Activated CD4-positive, alpha-beta T cell treated with anti-CD3 and anti-CD28 coated beads for 36 hours (primary cell): ENCODE measurements around the gene CNNM3. TPM values are rescaled to one million over a fixed set of nuclear protein-coding genes. Genes with fewer than 3 reads are reported as not detected.

Experiments
- ATAC-seq: fragments of 200-7000 bp; cut with Tn5 transposase; one replicate; pipeline ENCODE4 v1.10.0; 2021; ENCODE audit warnings: mild to moderate bottlenecking, moderate library complexity
- CTCF ChIA-PET: fragments of 350-600 bp; sonication (Branson Sonifier 250); formaldehyde crosslinking; loops from one replicate; lab custom pipeline; 2021; ENCODE audit warnings: antibody characterized with exemption; lab: Charles Lee
- POLR2A ChIA-PET: fragments of 350-600 bp; sonication (Branson Sonifier 250); formaldehyde crosslinking; loops from one replicate; lab custom pipeline; 2021; ENCODE audit warnings: antibody characterized with exemption, inconsistent platforms; lab: Charles Lee
- DNase-seq: peaks from one replicate; pipeline ENCODE4 v3.0.0-alpha.2; 2020
- H3K27ac Mint-ChIP-seq: one replicate; pipeline ENCODE4 v1.8.0; 2021; ENCODE audit warnings: mixed read lengths
- H3K27me3 Mint-ChIP-seq: one replicate; pipeline ENCODE4 v1.8.0; 2021; ENCODE audit warnings: mixed read lengths
- H3K36me3 Mint-ChIP-seq: one replicate; pipeline ENCODE4 v1.8.0; 2021; ENCODE audit warnings: low read depth, mixed read lengths
- H3K4me1 Mint-ChIP-seq: one replicate; pipeline ENCODE4 v1.8.0; 2021; ENCODE audit warnings: mixed read lengths
- H3K4me3 Mint-ChIP-seq: one replicate; pipeline ENCODE4 v1.8.0; 2021; ENCODE audit warnings: mild to moderate bottlenecking, moderate library complexity, mixed read lengths
- H3K9me3 Mint-ChIP-seq: one replicate; pipeline ENCODE4 v1.8.0; 2021; ENCODE audit warnings: low read depth, mixed read lengths
- intact Hi-C, 2 experiments: fragments of 100-400 bp; cut with DNase I in 1 of 2; cut with micrococcal nuclease in 1 of 2; formaldehyde crosslinking; loops; one replicate each; pipeline versions ENCODE4 v1.14.2 to v1.15.1; 2022 to 2024; cut with DNase I, micrococcal nuclease
- total RNA-seq, 2 experiments: library from RNA; stranded (reverse); gene quantifications; one replicate each; pipeline ENCODE4 v1.2.3, GENCODE V29; 2021

Gene CNNM3
- 10 to 100 TPM; 19.2 to 31.2 TPM for total RNA-seq

DNA sequence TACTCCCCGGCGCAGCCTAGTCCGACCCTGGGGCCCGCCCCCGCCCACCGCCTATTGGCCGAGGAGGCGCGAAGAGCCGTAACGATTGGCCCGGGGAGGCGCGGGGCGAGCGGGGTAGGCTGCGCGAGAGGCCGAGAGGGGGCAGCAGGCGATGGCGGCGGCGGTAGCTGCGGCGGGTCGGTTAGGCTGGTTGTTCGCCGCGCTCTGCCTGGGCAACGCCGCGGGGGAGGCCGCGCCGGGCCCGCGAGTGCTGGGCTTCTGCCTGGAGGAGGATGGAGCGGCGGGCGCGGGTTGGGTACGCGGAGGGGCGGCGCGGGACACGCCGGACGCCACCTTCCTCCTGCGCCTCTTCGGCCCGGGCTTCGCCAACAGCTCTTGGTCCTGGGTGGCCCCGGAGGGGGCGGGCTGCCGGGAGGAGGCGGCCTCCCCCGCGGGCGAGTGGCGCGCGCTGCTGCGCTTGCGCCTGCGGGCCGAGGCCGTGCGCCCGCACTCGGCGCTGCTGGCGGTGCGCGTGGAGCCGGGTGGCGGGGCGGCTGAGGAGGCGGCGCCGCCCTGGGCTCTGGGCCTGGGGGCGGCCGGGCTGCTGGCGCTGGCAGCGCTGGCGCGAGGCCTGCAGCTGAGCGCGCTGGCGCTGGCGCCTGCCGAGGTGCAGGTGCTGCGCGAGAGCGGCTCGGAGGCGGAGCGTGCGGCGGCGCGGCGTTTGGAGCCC is at the start of gene CNNM3:
CNNM3 (plus strand) TSS at position 142 of the 709 bp plus-strand sequence; CDS start at position 152, 10 bp downstream.
- ChIA-PET CTCF (interaction anchor here (0.8 to 1.9 kb wide), 12 partner anchors 9 to 166 kb away, joined by 3 to 7 read pairs (median 4); partner anchors contain the start of genes ANKRD39 and CNNM4), POLR2A (interaction anchor here (0.8 to 1.7 kb wide), 3 partner anchors 16 to 53 kb away, joined by 3 to 5 read pairs (median 4); partner anchors contain the start of gene ANKRD39)
- intact Hi-C loops: loop anchor here (1.0 to 5.0 kb wide), 19 partner anchors 13 to 824 kb away; partner anchors contain the start of genes CNNM4 (in 2 of the 2), KANSL3 (in 2 of the 2), ANKRD36 (in 1 of the 2) and ANKRD36C (in 1 of the 2)
- Mint-ChIP-seq H3K36me3 (peaks cover 16% of the 10 kb centered on the region), H3K27ac (peak within 1 kb of the TSS; percentile 56), H3K27me3 (no peaks in the 10 kb centered on the region), H3K9me3 (no peaks in the 10 kb centered on the region), H3K4me3 (peak within 1 kb of the TSS; percentile 81), H3K4me1 (peaks cover 46% of the 10 kb centered on the region)
- ATAC-seq (peak; percentile 93), DNase-seq (peak; percentile 97)

DNA sequence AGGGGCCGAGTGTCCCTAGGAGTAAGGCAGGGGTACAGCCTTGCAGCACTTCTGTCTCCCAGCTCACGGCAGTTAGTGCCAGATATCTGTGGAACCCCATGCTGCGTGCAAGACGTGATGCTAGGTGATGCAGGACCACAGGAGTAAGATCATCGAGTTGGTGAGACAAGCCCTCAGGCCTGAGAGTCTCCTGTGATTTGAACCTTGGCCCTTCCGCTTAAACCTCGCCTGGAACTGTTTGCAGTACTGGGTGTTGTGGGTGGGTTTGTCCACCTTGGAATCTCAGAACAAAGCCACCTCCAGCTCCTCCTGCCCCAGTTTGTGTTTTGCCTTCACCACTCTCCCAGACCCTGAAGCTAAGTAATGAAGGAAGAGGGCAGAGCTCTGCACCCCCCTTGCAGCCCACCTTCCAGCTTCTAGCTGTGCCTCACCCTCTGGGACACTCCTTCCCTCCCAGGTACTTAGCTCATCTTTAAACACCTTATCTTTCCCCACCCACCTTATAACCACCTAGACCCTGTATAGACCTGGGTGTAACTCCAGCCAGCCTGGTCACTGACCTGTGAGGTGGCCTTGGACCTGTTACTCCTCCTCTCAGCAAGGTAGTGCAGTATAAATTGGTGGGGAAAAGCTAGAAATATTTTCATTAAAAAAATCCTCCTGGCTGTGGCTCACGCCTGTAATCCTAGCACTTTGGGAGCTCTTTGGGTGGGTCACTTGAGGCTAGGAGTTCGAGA is 48.8 kb upstream of the CNNM3 start:
- Mint-ChIP-seq H3K36me3 (peaks cover 1% of the 10 kb centered on the region), H3K4me3 (no peak overlapping the region), H3K4me1 (peaks cover 29% of the 10 kb centered on the region), H3K27me3 (no peaks in the 10 kb centered on the region), H3K9me3 (no peaks in the 10 kb centered on the region), H3K27ac (no peak overlapping the region)
- ChIA-PET CTCF (interaction anchor here (0.6 to 1.1 kb wide), 5 partner anchors 9 to 176 kb away, joined by 3 to 6 read pairs (median 3); no protein-coding TSS in a partner anchor), POLR2A (interaction anchor here (0.6 kb wide), 1 partner anchor 133 kb away, joined by 3 read pairs; no protein-coding TSS in a partner anchor)
- intact Hi-C loops: no loop called here
- no peak for DNase-seq
- ATAC-seq: no peak

DNA sequence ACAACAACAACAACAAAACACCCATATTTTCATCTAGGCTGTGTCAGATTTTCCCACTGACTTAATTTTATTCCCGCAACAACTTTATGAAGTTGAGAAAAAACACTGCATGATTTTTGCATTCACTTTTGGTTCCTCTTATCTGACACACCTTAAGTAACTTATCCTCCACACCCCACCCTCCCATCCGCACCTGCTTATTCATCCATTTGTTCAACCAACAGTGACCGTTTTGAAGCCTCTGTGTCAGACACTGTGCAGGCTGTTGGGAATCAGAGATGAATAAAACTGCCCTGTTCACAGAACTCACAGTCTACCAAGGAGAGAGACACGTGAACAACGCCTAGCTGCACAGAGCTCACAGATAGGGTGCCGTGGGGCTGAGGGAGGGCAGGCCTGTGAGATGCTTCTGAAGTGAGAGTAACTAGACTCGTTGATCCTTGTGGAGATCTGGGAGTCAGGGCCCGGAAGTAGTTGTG is 47.9 kb upstream of the CNNM3 start:
- ChIA-PET POLR2A (no interaction called here), CTCF (interaction anchor here (0.6 to 0.9 kb wide), 2 partner anchors 10 to 11 kb away, joined by 3 read pairs; no protein-coding TSS in a partner anchor)
- intact Hi-C loops: no loop called here
- H3K36me3 Mint-ChIP-seq: peaks cover 2% of the 10 kb centered on the region
- H3K9me3 Mint-ChIP-seq: no peaks in the 10 kb centered on the region
- DNase-seq: no peak
- no peak overlapping the region for H3K27ac Mint-ChIP-seq
- no peak for ATAC-seq
- no peak overlapping the region for H3K4me3 Mint-ChIP-seq
- H3K4me1 Mint-ChIP-seq: peaks cover 29% of the 10 kb centered on the region
- H3K27me3 Mint-ChIP-seq: no peaks in the 10 kb centered on the region

DNA sequence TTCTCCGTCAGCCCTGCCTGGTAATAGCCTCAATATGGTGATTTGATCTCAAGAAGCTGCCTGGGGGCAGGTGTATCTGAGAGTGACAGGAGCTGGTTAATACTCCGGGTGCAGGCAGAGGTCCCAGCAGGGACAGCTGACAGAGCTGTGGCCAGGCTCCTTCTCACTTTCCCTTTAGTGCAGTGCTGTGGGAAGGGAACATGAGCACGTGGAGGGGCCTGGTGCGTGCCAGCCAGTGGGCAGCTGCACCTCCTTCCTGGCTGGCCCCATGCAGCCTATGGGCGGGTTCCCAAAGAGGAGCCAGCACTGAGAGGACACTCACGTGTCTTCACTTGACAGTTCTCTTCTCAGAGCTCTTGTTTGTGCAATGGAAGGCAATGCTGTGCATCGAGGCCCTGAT is 46.3 kb upstream of the CNNM3 start:
- no peaks in the 10 kb centered on the region for H3K9me3 Mint-ChIP-seq
- H3K4me3 Mint-ChIP-seq: no peak overlapping the region
- ATAC-seq (no peak), DNase-seq (no peak)
- ChIA-PET POLR2A (interaction anchor here (0.6 kb wide), 1 partner anchor 449 kb away, joined by 3 read pairs; no protein-coding TSS in a partner anchor), CTCF (interaction anchor here (0.7 kb wide), 1 partner anchor 167 kb away, joined by 3 read pairs; no protein-coding TSS in a partner anchor)
- no peaks in the 10 kb centered on the region for H3K27me3 Mint-ChIP-seq
- intact Hi-C loops: no loop called here
- peaks cover 28% of the 10 kb centered on the region for H3K4me1 Mint-ChIP-seq
- no peak overlapping the region for H3K27ac Mint-ChIP-seq
- peaks cover 2% of the 10 kb centered on the region for H3K36me3 Mint-ChIP-seq

DNA sequence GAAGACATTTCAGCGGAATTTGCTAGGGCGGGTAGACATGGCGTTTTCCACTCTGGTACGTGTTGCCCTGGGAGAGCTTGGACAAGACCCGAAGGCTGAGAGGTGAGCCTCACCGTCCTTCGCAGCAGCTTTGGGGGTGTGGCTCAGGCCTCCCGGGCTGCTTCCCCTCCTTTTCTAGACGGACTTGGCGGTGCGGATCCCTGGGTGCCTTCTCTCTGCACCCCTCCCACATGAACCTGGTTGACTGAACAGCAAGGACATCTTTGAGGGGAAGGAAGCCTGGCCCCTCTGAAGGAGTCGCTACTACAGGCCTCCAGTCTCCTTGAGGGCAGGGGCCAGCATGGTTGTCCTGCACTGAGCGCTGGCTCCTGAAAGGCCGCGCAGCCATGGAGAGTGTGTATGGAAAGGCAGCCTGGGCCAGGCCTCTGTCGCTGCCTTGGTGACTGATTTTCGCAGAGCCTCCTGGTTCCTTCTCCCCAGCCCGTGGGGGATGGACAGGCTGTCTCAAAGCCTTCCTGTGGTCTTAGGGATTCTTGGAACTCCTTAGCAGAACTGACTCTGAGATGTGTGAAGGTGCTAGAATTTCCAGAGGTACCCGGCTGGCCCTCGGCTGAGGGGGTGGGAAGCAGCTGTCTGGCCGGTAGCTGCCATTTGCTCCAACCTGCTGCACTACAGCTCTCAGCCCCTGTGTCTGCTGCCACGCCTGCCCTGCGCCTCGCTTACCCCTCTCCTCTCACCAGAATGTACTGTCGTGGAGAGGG is 45.4 kb upstream of the CNNM3 start:
- ChIA-PET CTCF (interaction anchor here (0.7 kb wide), 2 partner anchors 171 to 377 kb away, joined by 3 read pairs; no protein-coding TSS in a partner anchor), POLR2A (no interaction called here)
- DNase-seq: no peak
- Mint-ChIP-seq H3K4me3 (no peak overlapping the region), H3K36me3 (peaks cover 2% of the 10 kb centered on the region), H3K4me1 (peaks cover 28% of the 10 kb centered on the region), H3K27me3 (no peaks in the 10 kb centered on the region), H3K9me3 (no peaks in the 10 kb centered on the region), H3K27ac (no peak overlapping the region)
- ATAC-seq: no peak
- intact Hi-C loops: no loop called here

DNA sequence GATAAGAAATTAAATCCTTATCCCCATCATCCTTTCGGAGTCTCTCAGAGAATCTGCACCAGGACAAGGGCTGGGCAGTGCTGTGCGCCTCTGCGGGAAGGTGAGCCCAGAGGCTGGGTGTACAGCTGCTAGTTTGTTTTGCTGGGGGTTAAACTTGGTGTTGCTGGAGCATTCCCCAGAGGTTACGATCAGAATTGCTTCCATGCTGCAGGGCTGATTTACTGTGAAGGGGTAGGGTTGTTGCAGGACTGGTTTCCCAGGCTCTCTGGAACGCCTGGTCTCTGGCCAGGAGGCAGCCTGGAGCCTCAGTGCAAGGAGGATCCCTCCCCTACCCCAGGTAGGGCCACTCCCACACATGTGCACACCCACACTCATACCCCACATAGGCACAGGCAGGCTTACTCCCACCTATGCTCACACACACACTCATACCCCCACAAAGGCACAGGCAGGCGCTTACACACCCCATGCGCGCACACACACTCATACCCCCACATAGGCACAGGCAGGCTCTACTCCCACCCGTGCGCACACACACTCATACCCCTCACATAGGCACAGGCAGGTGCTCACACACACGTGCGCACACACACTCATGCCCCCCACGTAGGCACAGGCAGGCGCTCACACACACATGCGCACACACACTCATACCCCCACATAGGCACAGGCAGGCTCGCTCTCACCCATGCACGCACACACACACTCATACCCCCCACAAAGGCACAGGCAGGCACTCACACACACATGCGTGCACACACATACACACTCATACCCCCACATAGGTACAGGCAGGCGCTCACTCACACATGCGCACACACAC is 44.1 kb upstream of the CNNM3 start:
- CTCF ChIA-PET: no interaction called here
- no peaks in the 10 kb centered on the region for H3K9me3 Mint-ChIP-seq
- H3K36me3 Mint-ChIP-seq: peaks cover 2% of the 10 kb centered on the region
- no peak overlapping the region for H3K4me3 Mint-ChIP-seq
- H3K27me3 Mint-ChIP-seq: no peaks in the 10 kb centered on the region
- POLR2A ChIA-PET: no interaction called here
- DNase-seq: no peak
- peaks cover 22% of the 10 kb centered on the region for H3K4me1 Mint-ChIP-seq
- intact Hi-C loops: no loop called here
- ATAC-seq: no peak
- H3K27ac Mint-ChIP-seq: no peak overlapping the region

DNA sequence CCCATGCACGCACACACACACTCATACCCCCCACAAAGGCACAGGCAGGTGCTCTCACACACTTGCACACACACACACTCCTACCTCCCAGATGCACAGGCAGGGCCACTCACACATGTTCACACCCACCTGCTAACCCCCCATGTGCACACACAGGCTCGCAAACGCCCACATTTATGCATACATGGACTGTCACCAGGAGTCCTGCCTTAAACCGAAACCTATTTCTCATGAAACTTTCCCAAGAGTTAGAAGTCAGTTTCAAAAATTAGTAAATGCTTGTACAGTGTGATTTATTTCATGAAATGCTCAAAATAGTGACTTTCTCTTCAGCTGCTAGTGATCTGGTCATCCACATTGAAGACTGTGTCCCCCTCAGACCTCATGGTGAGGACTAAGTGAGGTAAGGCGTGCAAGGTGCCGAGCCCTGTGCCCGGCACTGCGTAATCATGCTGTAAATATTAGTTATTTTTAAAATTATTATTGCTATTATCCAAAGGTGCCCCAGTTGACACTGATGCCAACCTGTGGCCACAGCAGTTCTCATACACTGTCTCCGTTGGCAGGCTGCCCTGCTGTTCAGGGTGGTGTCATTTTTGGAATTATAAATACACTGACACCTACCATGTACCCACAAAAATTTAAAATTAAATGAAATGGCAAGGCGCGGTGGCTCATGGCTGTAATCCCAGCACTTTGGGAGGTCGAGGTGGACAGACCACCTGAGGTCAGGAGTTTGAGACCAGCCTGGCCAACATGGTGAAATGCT is 43.0 kb upstream of the CNNM3 start:
- Mint-ChIP-seq H3K4me3 (peak overlapping the region; percentile 0), H3K36me3 (peaks cover 2% of the 10 kb centered on the region), H3K27ac (peak overlapping the region; percentile 26), H3K4me1 (peaks cover 22% of the 10 kb centered on the region), H3K9me3 (no peaks in the 10 kb centered on the region), H3K27me3 (no peaks in the 10 kb centered on the region)
- DNase-seq: peak; percentile 56
- peak; percentile 57 for ATAC-seq
- CTCF ChIA-PET: interaction anchor here (0.6 to 2.8 kb wide), 6 partner anchors 9 to 380 kb away, joined by 3 to 27 read pairs (median 4); partner anchors contain the start of gene CNNM4
- POLR2A ChIA-PET: no interaction called here
- intact Hi-C loops: no loop called here

DNA sequence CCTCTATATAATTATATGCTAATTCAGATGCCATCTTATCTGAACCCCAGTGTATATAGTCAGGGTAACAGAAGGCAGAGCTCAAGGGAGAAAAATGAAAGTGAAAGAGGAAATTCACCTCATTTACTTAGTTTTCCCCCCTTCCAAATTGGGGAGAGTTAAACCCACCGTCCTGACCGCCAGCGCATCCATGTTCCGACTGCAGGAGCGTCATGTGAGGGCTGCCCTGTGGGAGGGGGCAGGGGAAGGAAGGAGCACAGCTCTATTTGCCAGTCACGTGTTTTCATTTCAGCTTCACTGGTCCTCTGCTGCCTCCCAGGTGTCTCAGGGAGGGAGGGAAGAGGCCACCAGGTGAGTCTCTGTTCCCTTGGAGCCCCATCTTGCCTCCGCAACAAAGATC is 42.1 kb upstream of the CNNM3 start:
- Mint-ChIP-seq H3K4me3 (peak overlapping the region; percentile 59), H3K4me1 (peaks cover 22% of the 10 kb centered on the region), H3K27me3 (no peaks in the 10 kb centered on the region), H3K9me3 (no peaks in the 10 kb centered on the region), H3K36me3 (peaks cover 2% of the 10 kb centered on the region), H3K27ac (peak overlapping the region; percentile 70)
- POLR2A ChIA-PET: interaction anchor here (0.6 to 0.7 kb wide), 2 partner anchors 13 to 40 kb away, joined by 5 to 6 read pairs; no protein-coding TSS in a partner anchor
- DNase-seq (peak; percentile 67), ATAC-seq (peak; percentile 67)
- intact Hi-C loops: loop anchor here in 1 of 2 experiments (2.0 kb wide), 2 partner anchors 21 to 29 kb away; no protein-coding TSS in a partner anchor
- CTCF ChIA-PET: interaction anchor here (0.6 to 2.8 kb wide), 7 partner anchors 10 to 381 kb away, joined by 3 to 27 read pairs (median 3); partner anchors contain the start of gene CNNM4

DNA sequence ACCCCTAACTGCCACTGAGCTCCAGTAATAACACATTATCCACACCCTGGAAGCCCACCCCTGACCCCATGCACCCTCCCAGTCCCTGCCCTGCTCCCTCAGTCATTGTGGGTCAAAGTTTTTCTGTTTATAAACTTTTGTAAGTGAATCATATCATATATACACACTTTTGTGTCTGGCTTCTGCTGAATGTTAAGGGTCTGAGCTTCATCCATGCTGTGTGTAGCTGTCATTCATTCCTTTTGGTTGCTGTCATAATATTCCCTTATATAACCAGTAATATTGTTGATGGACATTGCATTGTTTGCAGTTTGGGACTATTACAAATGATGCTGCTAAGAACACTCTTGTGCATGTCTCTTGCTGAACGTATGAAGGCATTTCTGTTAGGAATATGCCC is 40.9 kb upstream of the CNNM3 start:
- intact Hi-C loops: loop anchor here in 1 of 2 experiments (2.0 kb wide), 2 partner anchors 20 to 28 kb away; no protein-coding TSS in a partner anchor
- H3K36me3 Mint-ChIP-seq: peaks cover 4% of the 10 kb centered on the region
- ChIA-PET CTCF (interaction anchor here (1.0 to 2.8 kb wide), 3 partner anchors 11 to 221 kb away, joined by 3 to 27 read pairs (median 6); no protein-coding TSS in a partner anchor), POLR2A (interaction anchor here (0.6 kb wide), 1 partner anchor 455 kb away, joined by 3 read pairs; no protein-coding TSS in a partner anchor)
- H3K9me3 Mint-ChIP-seq: no peaks in the 10 kb centered on the region
- ATAC-seq (no peak), DNase-seq (no peak)
- H3K4me3 Mint-ChIP-seq: no peak overlapping the region
- peaks cover 22% of the 10 kb centered on the region for H3K4me1 Mint-ChIP-seq
- no peak overlapping the region for H3K27ac Mint-ChIP-seq
- H3K27me3 Mint-ChIP-seq: no peaks in the 10 kb centered on the region
